T follicular helper cell (primary cell): ENCODE results near the gene SPINK14.

Experiments used
- DNase-seq: peaks from one replicate; pipeline ENCODE4 v3.0.0-alpha.2; 2020; ENCODE audit warnings: low read depth
- total RNA-seq, 2 experiments: gene quantifications; one replicate each; lab custom pipeline; 2026; lab: John Stamatoyannopoulos, UW

SPINK14 gene, protein sequence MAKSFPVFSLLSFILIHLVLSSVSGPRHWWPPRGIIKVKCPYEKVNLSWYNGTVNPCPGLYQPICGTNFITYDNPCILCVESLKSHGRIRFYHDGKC
- total RNA-seq: 0 reads per million in 2 experiments

GRCh38 chr5:148168246-148168645, at the start of gene SPINK14:
Gene SPINK14, plus strand, starts transcription at chr5:148168546. Its CDS starts 1,187 bp downstream, at chr5:148169733.
- DNase-seq: no peak

DNA sequence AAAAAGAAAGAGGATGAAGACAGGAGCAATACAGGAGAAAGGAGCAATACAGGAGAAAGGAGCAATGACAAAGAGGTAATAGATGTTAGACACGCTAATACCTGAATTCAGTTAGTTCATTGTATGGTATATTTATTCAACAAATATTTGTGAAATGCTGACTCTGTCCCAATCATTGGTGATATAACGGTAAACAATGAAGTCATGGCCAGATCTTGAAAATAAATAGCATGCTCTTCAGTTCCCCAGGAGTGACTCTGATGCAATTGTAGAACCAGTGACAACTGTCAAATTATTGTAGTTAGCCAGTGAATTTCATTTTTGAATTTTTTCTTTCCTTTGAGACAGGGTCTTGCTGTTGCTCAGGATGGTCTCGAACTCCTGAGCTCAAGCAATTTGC, 48.0 kb upstream of the SPINK14 start:
- DNase-seq: no peak

DNA sequence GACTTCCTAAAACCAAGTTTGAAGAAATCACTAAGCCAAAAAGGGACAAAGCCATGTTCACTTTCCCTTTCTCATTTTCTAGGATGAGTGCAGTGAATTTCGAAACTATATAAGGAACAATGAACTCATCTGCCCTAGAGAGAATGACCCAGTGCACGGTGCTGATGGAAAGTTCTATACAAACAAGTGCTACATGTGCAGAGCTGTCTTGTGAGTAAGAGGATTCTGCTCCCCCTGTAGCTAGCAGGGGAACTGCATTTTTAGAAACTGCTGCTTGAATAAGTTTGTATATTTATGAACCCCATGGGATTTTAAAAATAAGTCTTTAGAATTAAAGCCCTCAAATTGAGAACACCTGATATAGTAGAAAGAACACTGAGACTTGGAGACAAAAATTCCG, 42.7 kb upstream of the SPINK14 start:
- no peak for DNase-seq

- no peak for DNase-seq
Observed at GRCh38 chr5:148135091-148136048, 33.0 kb upstream of the SPINK14 start.

GRCh38 chr5:148140846-148141245, 27.5 kb upstream of the SPINK14 start:
- no peak for DNase-seq

GRCh38 chr5:148141645-148142044, 26.7 kb upstream of the SPINK14 start:
- no peak for DNase-seq

GRCh38 chr5:148145916-148146315, 22.4 kb upstream of the SPINK14 start:
- no peak for DNase-seq

DNA sequence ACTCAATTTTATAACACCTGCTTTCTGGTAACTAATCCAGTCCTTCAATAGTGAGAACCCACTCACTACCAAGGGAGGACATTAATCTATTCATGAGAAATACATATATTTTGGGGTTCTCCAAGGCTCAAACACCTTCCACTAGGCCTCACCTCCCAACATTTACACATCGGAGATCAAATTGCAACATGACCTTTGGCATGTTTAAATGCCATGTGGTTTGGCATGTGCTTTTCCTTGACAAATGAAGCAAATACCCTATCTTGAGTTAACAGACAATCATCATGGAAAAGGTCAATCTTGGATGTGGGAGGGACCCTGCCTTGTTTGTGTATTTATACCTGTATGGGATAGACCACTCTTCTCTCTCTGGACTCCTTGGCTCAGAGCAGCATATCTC, 21.9 kb upstream of the SPINK14 start:
- DNase-seq: no peak

DNA sequence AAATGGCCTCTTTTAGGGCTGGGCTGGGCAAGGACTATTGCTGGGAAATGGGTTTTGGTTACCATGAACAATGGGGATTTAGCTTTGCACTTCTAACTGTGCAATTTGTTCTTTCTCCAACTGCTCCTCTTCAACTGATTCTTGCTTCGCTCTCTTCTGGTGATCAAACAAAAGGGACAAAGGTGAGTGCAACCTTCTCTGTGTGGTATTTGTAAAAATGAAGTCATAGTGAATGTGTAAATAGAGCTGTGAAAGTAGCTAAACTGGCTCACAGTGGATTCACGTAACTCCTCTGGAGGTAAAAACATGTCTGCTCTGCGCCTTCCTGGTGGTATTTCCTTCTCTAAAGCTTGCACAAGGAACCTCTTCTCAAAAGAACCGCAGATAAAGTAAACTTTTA, 20.9 kb upstream of the SPINK14 start:
- no peak for DNase-seq

- no peak for DNase-seq
Observed at GRCh38 chr5:148151872-148152271, 16.5 kb upstream of the SPINK14 start.

DNA sequence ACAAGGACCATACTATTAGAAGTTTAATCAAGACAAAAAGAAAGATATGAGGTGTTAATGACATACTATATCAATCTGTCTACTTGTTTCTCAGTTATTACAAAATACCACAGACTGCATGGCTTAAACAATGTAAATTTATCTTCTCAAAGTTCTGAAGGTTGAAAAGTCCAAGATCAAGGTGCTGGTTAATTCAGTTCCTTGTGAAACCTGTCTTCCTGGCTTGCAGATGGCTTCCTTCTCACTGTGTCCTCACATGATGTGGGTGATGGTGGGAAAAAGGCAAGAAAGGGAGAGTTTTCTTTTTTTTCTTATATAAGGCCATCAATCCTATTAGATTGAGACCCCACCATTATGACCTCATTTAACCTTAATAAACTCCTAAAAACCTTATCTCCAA, 15.6 kb upstream of the SPINK14 start:
- no peak for DNase-seq

GRCh38 chr5:148156609-148157008, 11.7 kb upstream of the SPINK14 start:
- no peak for DNase-seq

- no peak for DNase-seq
Observed at GRCh38 chr5:148162038-148162437, 6.3 kb upstream of the SPINK14 start.

DNA sequence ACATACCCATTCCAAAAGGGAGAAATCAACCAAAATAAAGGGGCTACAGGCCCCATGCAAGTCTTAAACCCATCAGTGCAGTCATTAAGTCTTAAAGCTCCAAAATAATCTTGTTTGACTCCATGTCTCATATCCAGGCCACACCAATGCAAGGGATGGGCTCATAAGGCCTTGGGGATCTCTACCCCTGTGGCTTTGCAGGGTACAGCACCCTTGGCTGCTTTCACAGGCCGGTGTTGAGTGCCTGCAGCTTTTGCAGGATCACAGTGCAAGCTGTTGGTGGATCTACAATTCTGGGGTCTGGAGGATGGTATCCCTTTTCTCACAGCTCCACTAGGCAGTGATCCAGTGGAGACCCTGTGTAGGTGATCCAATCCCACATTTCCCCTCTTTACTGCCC, 5.0 kb upstream of the SPINK14 start:
- DNase-seq: no peak

GRCh38 chr5:148166550-148167283, 1.6 kb upstream of the SPINK14 start:
- no peak for DNase-seq

DNA sequence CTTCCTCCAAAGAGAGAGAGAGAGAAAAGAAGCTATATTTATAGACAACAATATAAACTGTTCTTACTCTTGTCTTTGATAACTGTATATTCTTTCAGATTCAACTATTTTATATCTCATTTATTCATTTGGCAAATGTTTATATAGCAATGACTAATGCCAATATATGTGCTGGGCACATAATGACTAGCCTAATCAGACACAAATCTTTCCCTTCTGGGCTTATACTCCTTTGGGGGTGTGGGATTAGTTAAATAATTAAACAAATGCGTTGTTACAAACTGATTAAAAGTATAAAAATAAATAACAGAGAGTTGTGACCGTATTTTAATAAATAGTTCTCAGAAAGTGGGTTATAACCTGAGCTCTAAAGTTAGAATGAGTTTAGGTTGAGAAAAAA, 4.0 kb downstream of the SPINK14 start:
- no peak for DNase-seq

- no peak for DNase-seq
Observed at GRCh38 chr5:148176480-148176879, 8.1 kb downstream of the SPINK14 start.

DNA sequence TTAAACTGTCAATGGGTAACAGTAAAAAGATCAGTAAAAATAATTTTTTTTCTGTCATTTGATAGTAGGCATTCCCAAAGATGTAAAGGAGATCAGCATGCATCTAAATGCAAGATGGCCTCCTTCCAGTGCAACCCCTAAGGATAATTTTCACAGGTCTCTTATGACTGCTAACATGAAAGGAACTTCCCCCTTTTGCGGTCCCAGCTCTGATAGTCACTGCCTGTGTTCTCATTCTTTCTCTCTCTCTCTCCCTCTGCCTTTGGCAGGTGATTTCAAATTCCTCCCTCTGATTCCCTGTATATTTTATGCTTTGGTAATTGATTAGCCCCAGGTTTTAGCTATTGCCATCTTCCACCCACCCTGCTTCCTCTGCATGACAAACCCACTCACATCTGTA, 8.9 kb downstream of the SPINK14 start:
- no peak for DNase-seq

GRCh38 chr5:148179234-148179824, 11.0 kb downstream of the SPINK14 start:
- DNase-seq: no peak

DNA sequence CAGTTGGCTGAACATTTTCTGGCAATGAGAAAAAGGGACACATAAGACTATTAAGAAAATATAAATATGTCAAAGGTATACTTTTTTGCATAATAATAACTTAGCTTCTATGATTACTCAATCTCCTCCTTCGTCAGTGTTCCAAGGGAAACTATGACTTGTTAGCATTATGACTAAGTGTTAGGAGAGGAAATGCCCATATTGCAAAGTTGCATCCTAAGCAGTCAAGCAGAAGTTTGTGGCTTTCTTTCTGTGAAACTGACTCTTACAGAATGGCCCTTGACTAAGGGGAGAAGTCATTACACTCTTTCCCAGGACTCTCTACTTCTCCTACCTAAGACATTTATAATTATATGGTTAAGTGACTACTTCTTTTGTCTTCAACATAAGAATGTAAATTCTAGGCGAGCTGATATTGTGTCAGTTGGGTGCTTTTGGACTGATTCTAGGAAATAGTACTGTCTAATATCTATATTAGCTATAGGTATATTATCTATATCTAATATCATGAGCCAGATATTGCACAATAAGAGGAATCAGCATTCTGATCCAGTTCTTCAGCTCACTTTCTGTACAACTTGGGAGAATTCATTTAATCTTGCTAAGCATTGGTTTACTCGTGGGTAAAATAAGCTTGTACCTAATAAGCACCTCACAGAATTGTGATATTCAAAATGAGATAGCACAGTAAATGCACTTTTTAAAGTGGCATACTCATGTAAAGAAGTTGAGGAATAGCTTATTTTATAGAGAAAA, 18.1 kb downstream of the SPINK14 start:
- DNase-seq: no peak

DNA sequence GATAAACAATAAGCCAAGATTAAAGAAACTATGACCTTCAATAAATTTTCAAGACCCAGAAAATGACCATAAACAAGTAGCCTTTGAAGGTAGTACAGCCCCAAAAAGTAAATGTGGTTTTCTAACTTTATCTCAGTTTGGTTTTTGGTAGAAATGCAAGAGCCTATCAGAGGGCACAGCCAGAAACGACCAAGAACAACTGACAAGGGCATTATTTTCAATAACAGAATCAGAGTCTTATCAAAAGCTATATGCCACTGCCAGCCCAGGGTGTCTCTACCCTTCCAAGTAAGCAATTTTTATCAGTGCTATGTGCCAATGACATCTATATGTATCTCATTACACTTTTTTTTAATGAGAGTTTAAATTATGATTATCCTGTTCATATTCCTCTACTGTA, 22.7 kb downstream of the SPINK14 start:
- DNase-seq: no peak

DNA sequence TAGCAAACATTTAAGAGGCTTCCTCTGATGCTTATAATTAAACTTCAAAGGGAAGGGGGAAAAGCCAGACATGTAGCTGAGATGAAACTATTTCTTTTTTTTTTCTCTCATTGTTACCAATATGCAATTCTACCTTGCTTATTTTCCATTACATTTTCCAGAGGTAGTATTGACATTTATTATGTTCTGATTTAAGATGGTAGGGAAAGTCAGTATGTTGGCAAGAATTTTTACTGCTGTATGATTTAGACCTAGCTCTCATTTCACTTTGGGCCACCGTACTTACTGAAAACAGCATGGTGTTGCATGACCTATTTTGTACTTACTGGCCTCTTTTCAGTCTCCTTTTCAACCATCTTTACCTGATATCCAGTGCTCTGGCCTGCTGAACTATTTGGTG, 24.9 kb downstream of the SPINK14 start:
- DNase-seq: no peak
